HepG2 (cell line): Measurements from ENCODE around the gene DENND4A. TPM values are rescaled to one million over a fixed set of nuclear protein-coding genes. Genes with fewer than 3 reads are reported as not detected.
A peak's percentile ranks its signal among the peaks of the same experiment; 100 is the strongest.

ENCODE experiments used
- GATAD1 ChIP-seq: IDR thresholded peaks from 2 replicates; pipeline ENCODE4 v1.6.1; 2016; ENCODE audit warnings: missing genetic modification reagents, missing compliant biosample characterization
- HNRNPLL ChIP-seq: fragments of 200-400 bp; formaldehyde crosslinking; IDR thresholded peaks from 2 replicates; pipeline ENCODE4 v1.6.1; 2017; ENCODE audit warnings: mild to moderate bottlenecking, low read depth, low read length; ENCODE audit not compliant: poor library complexity, severe bottlenecking
- ISL2 ChIP-seq: sonication (generic); formaldehyde crosslinking; IDR thresholded peaks from 2 replicates; pipeline ENCODE4 v1.5.0; 2020; ENCODE audit warnings: missing genetic modification reagents
- MTA1 ChIP-seq: sonication (generic); formaldehyde crosslinking; IDR thresholded peaks from 2 replicates; pipeline ENCODE4 v1.4.0; 2020; ENCODE audit warnings: missing genetic modification reagents, mild to moderate bottlenecking, borderline replicate concordance
- TSC22D2 ChIP-seq: sonication (generic); formaldehyde crosslinking; IDR thresholded peaks from 2 replicates; pipeline ENCODE4 v1.5.1; 2020; ENCODE audit warnings: missing genetic modification reagents, mild to moderate bottlenecking, borderline replicate concordance
- ZBTB40 ChIP-seq, 2 experiments: fragments of 450-650 bp in 1 of 2; sonication (generic) in 1 of 2; formaldehyde crosslinking in 1 of 2; IDR thresholded peaks; 2 replicates each; pipeline versions ENCODE4 v1.6.1 to v1.8.0; 2016 to 2022; ENCODE audit warnings: antibody characterized with exemption in 1 of 2, mild to moderate bottlenecking in 1 of 2, missing genetic modification reagents in 1 of 2
- ZFP36L1 ChIP-seq: sonication (generic); formaldehyde crosslinking; IDR thresholded peaks from 2 replicates; pipeline ENCODE4 v1.8.0; 2022; ENCODE audit warnings: mild to moderate bottlenecking, missing genetic modification reagents, moderate library complexity
- ZMYM4 ChIP-seq: sonication (generic); formaldehyde crosslinking; IDR thresholded peaks from 2 replicates; pipeline ENCODE4 v1.8.1; 2023; ENCODE audit warnings: mild to moderate bottlenecking, missing genetic modification reagents
- ZNF552 ChIP-seq: sonication (generic); formaldehyde crosslinking; IDR thresholded peaks from 2 replicates; pipeline ENCODE4 v1.9.0; 2022; ENCODE audit warnings: missing genetic modification reagents, mild to moderate bottlenecking, borderline replicate concordance
- ZNF777 ChIP-seq: sonication (generic); formaldehyde crosslinking; IDR thresholded peaks from 2 replicates; pipeline ENCODE4 v1.4.0; 2020; ENCODE audit warnings: missing genetic modification reagents
- polyA plus RNA-seq, 8 experiments: library from polyadenylated mRNA; depleted of rRNA in 3 of 8; stranded (reverse) in 7 of 8; unstranded in 1 of 8; fragments of >200 nt; fragmentation: Illumina TruSeq in 4 of 8; extraction: Trizol in 4 of 8; gene quantifications; 2 replicates each; pipeline versions ENCODE4 v1.2.1 to v1.2.3, GENCODE V29; 2011 to 2016; ENCODE audit warnings: low read depth in 4 of 8, missing spikeins in 1 of 8, mixed read lengths in 1 of 8; ENCODE audit not compliant: insufficient read depth in 1 of 8
- total RNA-seq, 5 experiments: library from RNA; depleted of rRNA; stranded (reverse); fragments of >200 nt; fragmentation: Illumina TruSeq; extraction: Trizol; gene quantifications; 2 replicates each; pipeline ENCODE4 v1.2.3, GENCODE V29; 2016; ENCODE audit warnings: low read depth in 1 of 5
- TF ChIP-seq, protein P1 (sequence below): sonication (generic); formaldehyde crosslinking; IDR thresholded peaks from 2 replicates; pipeline ENCODE4 v1.5.0; 2020; ENCODE audit warnings: missing genetic modification reagents
- TF ChIP-seq, protein P2 (sequence below): sonication (generic); formaldehyde crosslinking; conservative IDR thresholded peaks from 2 replicates; pipeline ENCODE4 v1.5.0; 2020; ENCODE audit warnings: missing genetic modification reagents
- TF ChIP-seq, protein P3 (sequence below): sonication (generic); formaldehyde crosslinking; IDR thresholded peaks from 2 replicates; pipeline ENCODE4 v1.5.1; 2020; ENCODE audit warnings: mild to moderate bottlenecking, missing genetic modification reagents, borderline replicate concordance

DENND4A gene
- total and polyA plus RNA-seq, 2 of the 13 experiments (the other 11 are each of a cell fraction or from before 2014, with no cell fraction given) = 13.2 to 18.6 TPM

- TF ChIP-seq, protein P1, sequence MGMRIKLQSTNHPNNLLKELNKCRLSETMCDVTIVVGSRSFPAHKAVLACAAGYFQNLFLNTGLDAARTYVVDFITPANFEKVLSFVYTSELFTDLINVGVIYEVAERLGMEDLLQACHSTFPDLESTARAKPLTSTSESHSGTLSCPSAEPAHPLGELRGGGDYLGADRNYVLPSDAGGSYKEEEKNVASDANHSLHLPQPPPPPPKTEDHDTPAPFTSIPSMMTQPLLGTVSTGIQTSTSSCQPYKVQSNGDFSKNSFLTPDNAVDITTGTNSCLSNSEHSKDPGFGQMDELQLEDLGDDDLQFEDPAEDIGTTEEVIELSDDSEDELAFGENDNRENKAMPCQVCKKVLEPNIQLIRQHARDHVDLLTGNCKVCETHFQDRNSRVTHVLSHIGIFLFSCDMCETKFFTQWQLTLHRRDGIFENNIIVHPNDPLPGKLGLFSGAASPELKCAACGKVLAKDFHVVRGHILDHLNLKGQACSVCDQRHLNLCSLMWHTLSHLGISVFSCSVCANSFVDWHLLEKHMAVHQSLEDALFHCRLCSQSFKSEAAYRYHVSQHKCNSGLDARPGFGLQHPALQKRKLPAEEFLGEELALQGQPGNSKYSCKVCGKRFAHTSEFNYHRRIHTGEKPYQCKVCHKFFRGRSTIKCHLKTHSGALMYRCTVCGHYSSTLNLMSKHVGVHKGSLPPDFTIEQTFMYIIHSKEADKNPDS = peak; percentile 81
- peak; percentile 73 for TF ChIP-seq HNRNPLL
- peak; percentile 89; the same call in 1 of the 2 replicates for TF ChIP-seq ZNF552
- TF ChIP-seq ZMYM4 (CRISPR knock-in tag) = peak; percentile 98
- TF ChIP-seq ZFP36L1 (CRISPR knock-in tag) = peak; percentile 95
- TF ChIP-seq ZBTB40 (IDR thresholded peaks at IDR 0.05) = peak; percentile 83
- peak; percentile 94 for TF ChIP-seq ZBTB40 (CRISPR knock-in tag; IDR thresholded peaks at IDR 0.05)
- TF ChIP-seq MTA1 (CRISPR knock-in tag) = peak; percentile 86; the same call in 1 of the 2 replicates
- TF ChIP-seq, protein P2, sequence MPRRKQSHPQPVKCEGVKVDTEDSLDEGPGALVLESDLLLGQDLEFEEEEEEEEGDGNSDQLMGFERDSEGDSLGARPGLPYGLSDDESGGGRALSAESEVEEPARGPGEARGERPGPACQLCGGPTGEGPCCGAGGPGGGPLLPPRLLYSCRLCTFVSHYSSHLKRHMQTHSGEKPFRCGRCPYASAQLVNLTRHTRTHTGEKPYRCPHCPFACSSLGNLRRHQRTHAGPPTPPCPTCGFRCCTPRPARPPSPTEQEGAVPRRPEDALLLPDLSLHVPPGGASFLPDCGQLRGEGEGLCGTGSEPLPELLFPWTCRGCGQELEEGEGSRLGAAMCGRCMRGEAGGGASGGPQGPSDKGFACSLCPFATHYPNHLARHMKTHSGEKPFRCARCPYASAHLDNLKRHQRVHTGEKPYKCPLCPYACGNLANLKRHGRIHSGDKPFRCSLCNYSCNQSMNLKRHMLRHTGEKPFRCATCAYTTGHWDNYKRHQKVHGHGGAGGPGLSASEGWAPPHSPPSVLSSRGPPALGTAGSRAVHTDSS = no peak; the same call in 1 of the 2 replicates
- TF ChIP-seq TSC22D2 (CRISPR knock-in tag) = peak; percentile 97; the same call in 1 of the 2 replicates
- peak; percentile 70 for TF ChIP-seq ZNF777
- TF ChIP-seq, protein P3, sequence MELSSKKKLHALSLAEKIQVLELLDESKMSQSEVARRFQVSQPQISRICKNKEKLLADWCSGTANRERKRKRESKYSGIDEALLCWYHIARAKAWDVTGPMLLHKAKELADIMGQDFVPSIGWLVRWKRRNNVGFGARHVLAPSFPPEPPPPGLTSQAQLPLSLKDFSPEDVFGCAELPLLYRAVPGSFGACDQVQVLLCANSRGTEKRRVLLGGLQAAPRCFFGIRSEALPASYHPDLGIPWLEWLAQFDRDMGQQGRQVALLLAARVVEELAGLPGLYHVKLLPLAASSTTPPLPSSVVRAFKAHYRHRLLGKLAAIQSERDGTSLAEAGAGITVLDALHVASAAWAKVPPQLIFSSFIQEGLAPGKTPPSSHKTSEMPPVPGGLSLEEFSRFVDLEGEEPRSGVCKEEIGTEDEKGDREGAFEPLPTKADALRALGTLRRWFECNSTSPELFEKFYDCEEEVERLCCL (CRISPR knock-in tag) = no peak
- peak; percentile 98 for TF ChIP-seq GATAD1 (CRISPR knock-in tag)
- peak; percentile 71 for TF ChIP-seq ISL2 (CRISPR knock-in tag)
These were observed 181.0 kb downstream of the DENND4A start, which contains the start of gene INTS14 (continued) for GRCh38 chr15:65610871-65611718.
